Central memory CD4-positive, alpha-beta T cell (primary cell): Measurements from ENCODE around the gene TCF3.

Experiments
- DNase-seq: peaks from one replicate; pipeline ENCODE4 v3.0.0; 2022

The TCF3 gene

DNA sequence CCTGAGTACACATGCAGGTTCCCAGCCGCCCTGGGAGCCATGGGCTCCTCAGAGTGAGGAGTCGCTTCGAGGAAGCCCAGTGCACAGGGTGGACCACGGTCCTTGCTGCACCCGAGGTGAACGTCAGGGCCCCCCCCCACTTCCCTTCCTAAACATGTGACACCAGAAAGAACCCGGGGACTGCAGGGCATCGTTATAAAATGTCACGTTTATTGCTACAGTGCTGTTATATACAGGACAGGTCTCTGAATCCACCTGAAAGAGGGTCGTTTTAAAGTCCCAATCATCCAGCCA is 43.4 kb downstream of the TCF3 start:
- DNase-seq = no peak

DNA sequence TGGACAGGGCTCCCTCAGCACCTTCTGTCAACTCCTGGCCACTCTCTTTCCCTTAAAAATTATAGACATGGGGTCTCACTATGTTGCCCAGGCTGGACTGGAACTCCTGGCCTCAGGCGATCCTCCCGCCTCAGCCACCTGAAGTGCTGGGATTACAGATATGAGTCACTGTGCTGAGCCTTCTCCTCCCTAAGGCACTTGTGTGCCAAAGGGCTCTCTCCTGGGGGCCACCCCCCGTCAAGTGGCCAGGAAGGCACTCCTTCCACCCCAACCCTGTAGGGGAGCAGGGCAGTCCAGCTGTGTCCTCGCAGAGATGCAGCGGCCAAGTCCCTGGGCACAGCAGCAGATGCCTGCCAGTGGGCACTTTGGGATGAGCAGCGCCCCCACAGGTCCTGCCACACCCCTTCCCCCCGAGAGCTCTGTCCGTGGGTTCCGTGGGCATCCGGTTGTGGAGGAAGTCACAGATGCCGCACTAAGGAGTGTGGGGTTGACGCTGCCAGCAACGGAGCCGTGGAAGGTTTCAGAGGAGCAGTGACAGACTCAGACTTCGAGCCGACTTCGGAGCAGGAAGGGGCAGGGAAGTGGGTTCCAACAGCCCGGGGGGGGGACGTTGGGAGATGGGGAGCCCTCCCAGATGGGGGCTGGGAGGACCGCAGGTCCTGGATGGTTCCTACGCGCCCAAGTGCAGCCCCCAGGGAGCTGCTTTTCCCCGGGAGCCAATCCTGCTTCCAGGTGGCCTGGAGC is 43.9 kb downstream of the TCF3 start:
- peak; percentile 27 for DNase-seq

DNA sequence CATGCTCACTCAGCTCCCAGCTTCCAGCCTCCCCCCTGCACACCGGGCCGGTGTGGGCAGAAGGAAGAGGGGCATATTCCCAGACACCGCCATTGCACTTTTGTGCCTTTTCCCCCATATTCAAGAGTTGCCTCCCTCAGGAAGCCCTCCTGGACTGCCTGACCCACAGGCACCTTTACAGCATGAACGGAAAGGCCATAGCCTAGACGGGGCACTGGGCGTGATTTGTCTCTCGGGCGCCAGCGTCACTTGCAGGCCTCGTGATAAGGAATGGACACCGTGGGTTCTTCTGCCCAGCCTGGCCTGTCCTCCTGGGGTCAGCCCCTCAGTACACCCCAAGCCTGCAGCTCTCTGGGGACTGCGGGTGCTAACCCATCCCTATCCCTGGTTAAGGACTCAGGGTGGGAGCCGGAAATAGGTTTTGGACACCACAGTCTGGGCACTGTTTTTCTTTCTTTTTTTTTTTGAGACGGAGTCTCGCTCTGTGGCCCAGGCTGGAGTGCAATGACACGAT is 46.2 kb downstream of the TCF3 start:
- no peak for DNase-seq

DNA sequence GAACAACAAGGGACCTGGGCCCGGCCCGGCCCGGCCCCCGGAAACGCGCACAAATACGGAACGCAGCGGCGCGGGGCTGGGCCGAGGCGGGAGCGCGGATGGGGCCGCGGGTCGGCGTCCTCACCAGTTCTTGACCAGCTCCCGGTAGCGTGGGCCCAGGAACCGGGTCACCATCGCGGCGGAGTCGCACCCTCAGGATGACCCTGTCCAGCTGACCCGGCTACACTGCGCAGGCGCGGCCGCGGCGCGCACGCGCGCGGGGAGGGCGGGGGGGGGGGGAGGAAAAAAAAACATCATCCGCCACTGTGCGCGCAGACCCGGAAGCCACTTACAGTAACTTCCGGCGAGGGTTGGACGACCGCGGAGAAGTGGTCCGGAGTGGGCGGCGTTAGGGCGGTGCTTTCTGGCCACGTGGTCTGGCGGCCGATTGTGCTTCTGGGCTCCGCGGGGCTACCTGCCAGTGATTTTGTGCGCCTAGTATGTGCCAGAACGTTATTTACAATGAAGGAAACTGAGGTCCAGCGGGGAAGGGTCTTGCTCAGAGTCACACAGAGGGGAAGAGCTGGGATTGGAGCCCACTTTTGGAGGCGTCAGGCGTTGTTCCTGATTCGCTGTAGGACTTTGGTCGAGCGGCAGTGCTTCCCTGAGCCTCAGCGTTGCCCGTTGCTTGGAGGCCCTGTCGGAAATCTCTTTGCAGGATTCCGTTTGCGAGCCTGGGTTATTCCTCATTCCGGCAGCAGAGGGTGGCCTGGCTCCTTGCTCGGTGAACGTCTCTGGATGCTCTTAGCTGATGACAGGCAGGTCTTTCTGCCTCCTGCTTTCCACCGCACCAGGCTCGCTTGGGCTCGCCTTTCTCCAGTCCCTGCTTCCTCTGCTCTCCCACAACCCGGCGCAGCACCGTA is 46.9 kb downstream of the TCF3 start, which contains the start of gene UQCR11:
UQCR11 (minus strand) TSS at position 227 of the 902 bp plus-strand sequence; CDS start at position 174, 53 bp downstream.
- DNase-seq = peak; percentile 91

DNA sequence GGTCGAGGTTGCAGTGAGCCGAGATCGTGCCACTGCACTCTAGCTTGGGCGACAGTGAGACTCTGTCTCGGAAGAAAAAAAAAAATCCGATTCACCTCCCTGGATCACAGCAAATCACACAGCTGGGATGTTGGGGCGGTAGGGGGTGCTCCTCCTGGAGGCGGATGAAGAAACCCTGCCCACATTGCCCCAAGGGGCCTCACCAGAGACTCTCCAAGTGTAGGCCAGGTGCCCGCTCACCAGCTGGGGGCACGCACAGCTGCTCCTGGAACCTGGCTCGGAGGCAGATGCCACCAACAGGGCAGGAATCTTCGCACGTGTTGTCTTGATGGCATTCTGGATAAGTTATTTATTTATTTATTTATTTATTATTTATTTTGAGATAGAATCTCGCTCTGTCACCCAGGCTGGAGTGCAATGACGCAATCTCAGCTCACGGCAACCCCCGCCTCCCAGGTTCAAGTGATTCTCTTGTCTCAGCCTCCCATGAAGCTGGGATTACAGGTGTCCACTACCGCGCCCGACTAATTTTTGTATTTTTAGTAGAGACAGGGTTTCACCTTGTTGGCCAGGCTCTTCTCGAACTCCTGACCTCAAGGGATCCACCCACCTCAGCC is 50.2 kb downstream of the TCF3 start:
- no peak for DNase-seq

DNA sequence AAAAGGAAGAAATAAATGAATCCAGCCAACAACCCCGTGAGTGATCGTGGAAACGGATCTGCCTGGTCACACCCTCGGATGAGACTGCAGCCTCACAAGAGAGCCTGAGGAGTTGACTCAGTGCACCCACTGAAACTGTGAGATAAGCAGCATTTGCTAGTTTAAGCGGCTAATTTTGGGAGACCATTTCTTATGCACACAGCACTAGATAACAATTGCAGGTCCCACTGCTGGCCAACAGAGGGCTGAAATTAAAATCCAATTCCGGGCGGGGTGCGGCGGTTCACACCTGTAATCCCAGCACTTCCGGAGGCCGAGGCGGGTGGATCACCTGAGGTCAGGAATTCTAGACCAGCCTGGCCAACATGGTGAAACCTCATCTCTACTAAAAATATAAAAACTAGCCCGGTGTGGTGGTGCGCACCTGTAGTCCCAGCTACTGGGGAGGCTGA is 50.8 kb downstream of the TCF3 start:
- DNase-seq = no peak

DNA sequence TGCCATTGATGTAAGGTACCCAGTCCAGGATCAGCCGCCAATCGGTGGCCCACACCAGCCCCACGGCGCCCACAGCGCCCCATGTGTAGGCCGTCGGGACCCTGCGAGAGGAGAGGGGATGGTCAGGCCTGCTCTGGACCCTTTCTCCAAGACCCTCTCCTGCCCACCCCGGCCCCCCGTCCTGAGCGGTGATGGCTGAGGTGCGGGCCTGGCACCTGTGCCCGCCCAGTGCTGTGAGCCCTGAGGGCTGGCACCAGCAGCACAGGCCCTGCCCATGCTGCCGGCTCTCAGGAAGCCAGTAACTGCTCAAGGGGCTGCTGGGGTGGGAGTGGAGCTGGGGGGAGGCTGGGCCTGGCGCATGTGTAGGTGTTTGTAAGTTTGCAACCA is 53.0 kb downstream of the TCF3 start:
- no peak for DNase-seq

DNA sequence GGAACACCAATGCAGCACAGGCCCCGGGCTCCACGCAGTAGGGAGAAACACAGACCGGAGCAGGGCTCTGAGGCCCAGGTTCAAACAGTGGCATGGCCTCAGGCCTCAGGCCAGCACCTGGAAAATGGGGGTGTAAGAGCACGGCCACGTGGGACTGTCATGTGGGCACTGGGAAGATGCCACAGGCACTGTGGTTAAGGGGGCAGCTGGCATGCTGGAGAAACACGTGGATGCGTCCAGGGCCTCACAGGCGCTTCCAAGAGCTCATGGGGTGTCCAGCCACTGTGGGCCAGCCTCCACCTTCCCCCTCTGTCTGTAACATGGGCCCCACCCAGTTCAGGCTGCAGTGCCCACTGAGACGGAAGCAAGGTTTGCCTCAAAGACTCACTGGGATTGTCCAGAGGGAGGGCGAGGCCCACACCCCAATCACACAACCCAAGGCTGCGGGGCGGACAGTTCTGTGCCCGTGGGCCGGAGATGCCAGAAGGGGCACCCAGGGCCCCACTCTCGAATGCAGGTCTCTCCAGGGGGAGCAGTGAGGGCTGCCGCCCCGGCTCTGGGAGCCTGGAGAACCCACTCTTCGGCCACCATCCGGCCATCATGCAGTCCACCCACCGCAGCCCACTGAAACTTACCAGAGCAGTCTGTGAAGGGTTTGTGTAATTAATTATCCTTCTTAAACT is 53.5 kb downstream of the TCF3 start:
- no peak for DNase-seq

DNA sequence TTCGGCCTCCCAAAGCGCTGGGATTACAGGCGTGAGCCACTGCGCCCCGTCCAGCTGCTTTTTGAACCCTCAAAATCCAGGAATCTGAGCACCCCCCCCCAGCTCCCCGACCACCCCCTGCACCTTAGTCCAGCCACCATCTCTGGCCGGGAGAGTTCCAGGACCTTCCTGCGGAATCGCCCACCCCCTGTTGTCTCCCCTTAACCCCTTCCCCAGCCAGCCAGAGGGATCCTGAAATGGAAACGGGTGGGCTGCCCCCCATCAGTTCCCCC is 59.0 kb downstream of the TCF3 start:
- DNase-seq = no peak

DNA sequence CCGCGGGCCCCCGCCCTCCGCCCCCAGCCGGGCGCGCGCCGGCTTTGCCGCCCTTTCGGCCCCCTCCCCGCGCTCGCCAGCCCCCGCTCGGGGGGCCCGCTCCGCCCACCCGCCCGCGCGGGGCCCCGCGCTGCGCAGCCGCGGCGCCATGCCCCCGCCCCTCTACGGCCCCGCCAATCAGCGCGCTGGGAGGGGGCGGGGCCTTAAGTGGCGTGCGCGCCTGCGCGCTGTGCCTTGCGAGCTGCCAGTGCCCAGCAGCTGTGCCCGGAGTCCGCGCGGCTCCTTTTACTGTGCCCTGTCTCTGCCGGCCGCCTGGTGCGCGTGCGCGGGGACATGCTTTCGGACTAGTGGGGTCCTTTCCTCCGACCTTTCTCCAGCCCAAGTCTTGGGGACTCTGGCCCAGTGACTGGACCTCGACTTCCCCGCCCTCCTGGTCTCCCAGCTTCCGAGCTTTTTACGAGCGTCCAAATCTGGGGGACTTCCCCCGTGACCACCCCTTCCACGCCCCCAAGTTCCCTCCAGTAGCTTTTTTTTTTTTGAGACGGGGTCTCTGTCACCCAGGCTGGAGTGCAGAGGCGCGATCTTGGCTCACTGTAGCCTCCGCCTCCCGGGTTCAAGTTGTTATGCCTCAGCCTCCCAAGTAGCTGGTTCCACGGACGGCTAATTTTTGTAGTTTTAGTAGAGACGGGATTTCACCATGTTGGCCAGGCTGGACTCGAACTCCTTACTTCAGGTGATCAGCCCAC is 59.5 kb downstream of the TCF3 start, which contains the start of gene MBD3:
MBD3 (minus strand) TSS at position 111 of the 746 bp plus-strand sequence. CDS start 234 bp downstream, outside the sequence.
- DNase-seq = peak; percentile 84

DNA sequence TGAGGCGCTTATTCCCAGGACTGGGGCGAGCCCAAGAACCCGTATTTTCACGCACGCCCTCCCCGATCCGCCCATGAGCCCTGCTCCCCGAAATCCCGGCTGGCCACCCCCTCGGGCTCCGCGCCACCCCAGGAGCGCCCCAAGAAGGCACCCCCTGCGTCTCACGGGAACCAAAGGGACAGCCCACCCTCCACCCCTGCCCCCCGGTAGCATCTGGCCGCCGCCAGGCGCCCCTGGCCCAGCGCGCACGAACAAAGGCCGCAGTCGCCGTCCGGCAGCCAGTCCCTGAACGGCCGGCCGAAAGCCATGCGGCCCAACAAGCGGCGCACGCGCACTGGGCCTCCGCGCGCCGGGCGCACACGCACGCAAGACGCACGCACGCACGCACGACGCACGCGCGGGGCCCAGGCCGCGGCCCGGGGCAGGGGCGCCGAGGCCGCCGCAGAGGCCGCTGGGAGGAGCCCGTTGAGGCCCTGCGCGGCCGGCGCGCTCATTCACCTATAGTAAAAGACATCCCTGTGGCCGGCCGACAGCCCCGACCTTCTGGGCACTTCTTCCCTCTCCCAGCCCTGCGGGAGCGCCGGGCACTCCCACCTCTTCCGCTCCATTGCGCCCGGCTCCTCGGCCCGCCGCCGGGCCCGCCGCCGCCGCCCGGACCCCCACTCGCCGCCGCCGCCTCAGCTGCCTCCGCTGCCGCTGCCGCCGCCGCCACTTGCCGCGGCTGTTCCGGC is 60.2 kb downstream of the TCF3 start:
- DNase-seq = peak; percentile 86

DNA sequence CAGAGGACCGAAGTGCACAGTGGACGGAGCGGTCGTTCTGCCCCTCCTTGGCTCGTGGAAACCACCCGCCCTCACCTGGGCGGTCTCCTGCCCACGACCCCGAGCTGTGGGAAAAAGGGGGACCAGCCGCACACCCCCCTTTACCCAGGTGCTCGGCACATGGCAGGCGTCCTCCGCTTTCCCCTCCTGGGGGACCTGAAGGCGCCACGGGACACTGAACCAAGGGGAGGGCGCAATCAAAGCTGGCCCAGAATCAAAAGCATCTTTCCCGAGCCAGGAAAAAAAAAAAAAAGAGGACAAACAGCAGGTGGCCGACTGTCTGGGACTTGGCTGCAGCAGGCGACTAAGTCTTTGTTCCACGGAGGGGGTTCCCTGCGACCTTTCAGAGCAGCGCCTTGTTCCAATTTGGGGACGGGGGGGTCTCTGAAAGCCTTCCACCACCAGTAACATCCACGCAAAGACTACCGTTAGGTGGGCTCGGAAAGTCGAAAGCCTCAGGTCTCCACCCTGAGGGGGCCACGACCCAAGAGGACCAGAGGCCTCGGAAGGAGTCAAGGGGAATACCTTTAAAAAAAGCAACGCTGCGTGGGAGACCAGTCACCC is 60.9 kb downstream of the TCF3 start:
- peak; percentile 21 for DNase-seq

DNA sequence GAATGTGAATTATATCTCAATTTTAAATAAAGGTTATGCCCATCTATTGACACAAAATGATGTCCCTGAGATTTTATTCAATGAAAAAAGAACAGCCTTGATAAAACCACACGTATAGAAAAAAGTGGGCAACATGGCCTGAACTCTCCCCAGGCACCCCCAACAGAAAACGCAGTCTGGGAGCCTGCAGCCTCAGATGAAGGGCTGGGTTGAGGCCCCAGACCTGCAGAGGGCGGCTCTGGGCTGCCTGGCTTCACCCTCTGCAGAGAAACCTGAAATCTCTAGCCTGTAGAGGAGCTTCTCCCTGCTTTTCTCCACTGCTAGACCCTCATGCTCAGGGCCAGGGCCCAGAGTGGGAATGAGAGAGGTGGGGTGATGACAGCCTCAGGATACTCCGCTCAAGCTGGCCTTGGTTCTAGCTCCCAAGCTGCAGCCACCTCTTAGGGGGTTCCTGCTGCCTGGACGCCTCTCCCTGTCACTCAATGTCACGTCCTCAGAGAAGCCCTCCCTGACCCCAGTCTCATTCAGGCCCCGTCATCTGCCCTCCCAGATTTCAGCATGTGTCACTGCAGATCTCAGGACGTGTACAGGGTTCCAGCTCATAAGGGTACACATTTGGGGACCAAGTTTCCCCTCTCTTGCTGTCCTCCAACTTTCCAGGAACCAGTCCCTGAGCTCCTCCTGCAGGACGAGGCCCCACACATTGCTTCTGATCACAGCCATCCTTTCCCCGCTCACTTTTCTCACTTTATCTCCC is 61.6 kb downstream of the TCF3 start:
- DNase-seq = peak; percentile 16

DNA sequence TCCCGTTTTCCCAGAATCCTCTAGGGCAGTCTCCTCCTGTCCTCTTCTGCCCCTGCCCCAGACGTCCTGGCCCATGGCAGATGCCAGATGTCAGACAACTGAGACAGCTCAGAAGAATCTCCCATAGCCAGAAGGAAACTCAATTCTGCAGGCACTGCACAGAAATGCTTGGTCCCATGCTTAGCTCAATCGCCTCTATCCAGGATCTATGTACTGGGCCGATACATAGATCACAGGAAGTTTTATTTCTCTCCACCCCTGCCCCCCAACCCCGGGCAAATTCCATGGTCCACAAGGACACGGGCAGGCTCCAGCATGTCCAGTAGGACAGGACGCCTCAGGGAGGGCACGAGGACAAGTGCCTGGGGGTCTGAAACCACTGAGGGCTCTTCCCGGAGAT is 64.5 kb downstream of the TCF3 start:
- DNase-seq = no peak

DNA sequence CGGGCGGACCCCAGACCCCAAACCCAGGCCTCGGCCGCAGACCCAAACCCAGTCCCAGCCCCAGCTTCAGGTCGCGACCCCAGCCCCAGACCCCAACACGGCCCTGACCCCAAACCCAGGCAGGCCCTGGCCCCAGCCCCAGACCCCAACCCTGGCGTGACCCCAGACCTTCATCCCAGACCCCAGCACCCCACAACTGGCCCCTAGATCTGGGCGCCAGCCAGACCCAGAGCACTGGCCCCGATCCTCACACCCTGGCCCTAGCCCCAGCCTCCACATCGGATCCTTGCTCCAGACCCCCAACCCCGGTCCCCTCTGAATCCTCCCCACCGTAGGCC is 67.2 kb downstream of the TCF3 start:
- DNase-seq = no peak

DNA sequence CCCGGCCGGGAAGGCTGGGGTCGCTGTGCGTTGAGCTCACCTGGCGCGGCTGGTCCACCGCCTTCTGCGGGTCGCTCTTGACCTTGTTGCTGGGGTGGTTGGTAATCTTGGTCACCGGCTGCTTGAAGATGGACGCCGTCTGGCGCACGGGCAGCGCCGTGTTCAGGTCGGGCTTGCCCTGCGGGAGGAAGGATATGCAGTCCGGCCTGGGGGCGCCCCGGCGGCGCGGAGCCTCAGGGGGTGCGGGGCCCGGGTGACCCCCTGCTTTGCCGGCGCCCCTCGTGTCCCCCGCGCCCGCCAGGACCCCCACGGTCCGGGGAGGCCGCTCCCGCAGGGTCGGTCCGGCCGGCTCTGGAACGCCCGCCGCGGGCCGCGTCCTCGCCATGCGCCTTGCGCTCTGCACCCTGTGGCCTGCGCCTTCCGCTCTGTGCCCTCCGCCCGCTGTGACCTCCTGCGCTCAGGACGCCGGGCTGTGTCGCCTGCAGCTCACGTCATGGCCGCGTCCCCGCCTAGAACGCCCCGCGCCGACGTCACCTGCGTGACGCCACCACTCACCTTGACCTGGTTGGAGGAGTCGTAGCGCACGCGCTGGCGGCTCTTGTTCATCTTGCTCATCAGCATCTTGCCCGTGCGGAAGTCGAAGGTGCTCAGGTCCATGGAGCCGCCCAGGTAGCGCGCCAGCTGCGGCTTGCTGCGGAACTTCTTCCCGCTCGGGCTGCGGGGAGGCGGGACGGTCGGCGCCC is 67.7 kb downstream of the TCF3 start:
- no peak for DNase-seq

DNA sequence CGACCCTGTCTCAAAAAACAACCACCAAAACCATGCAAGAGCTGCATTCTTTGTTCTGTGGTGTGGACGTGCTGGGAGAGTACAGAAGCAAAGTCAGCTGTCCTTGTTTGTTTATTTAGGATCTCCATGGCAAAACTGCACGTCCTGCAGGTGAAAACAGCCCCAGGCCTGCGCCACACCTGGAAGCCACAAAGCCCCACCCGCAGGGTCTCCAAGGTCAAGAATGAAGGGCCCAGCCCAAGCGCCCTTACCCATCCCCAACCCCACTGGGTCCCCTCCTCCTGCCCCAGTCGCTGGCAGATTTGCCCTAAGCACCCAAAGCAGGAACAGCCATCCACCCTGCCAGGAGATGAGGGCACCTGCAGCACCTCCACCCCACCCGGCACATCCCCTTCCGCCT is 70.2 kb downstream of the TCF3 start:
- no peak for DNase-seq

DNA sequence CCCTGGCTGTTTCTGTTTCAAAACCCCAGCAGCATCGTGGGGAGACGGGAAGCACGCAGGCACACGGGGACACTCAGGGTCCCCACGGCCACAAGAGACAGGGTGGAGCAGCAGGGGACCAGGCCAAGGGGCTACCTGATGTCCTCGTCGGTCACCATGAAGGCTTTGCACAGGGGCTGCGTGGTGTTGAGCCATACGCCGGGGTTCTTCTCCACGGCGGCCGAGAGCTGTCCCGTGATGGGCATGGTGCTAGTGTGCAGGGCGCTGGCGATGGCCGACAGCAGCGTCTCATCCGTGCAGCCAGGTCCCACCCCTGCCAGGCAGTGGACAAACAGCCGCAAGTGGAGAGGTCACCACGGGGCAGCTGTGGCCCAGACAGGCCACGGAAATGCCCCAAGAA is 71.5 kb downstream of the TCF3 start:
- no peak for DNase-seq

DNA sequence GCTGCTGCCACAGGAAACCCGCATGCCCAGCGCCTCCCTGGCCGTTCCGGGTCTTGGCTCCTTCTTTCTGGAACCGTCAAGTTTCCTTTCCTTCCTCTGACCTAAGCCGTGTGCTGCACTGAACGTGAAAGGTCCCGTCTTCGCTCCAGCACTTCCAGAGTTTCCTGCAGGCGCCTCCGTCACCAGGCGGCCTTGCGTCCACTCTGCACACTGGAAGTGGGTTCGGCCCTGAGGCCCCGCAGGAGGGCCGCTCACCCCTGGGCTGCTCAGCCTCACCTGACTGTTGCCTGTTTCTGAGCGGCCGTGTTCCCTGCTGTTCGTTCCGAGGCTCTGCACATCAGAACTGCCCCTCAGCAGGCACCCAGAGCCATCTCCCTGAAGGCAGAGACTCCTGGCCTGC is 72.0 kb downstream of the TCF3 start:
- DNase-seq = no peak

DNA sequence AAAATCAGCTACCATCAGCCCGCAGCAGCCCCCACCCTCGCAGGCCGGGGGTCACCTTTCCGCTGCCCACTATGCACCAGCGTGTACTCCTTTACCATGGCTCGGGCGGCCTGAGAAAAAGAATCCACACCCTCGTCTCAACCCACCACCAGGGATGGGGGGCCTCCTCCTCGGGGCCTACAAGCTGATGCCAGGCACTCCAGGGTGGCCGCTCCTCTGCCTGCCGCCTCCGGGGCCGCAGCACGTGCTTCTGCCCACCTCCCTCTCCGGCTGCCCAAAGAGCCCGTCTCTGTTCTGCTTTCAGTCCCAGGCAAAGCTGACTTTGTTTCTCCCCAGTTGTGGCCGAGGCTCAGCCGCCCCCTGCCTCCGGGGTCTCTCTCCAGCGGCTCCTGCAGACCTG is 73.2 kb downstream of the TCF3 start:
- no peak for DNase-seq
